H1 (cell line): ENCODE data around the gene ULK1. TPM values are rescaled to one million over a fixed set of nuclear protein-coding genes. Genes with fewer than 3 reads are reported as not detected.

Source experiments
- CTCF ChIA-PET: fragments of 300-600 bp; sonication (Branson Sonifier 250); formaldehyde crosslinking; loops from one replicate; lab custom pipeline; 2021; ENCODE audit not compliant: partially characterized antibody; lab: Charles Lee
- POLR2A ChIA-PET: fragments of 300-600 bp; sonication (Branson Sonifier 250); formaldehyde crosslinking; loops from one replicate; lab custom pipeline; 2021; ENCODE audit warnings: inconsistent platforms; ENCODE audit not compliant: partially characterized antibody; lab: Charles Lee
- DNase-seq, 2 experiments: peaks; one replicate each; pipeline versions ENCODE4 v3.0.0 to v3.0.0-alpha.2; 2010 to 2022; ENCODE audit warnings: low spot score in 2 of 2, low read depth in 1 of 2, mixed read lengths in 1 of 2
- FAIRE-seq: peaks from 2 replicates; lab custom pipeline; 2011; peaks lifted over from hg19 to GRCh38; lab: Jason Lieb, UNC
- H2AFZ ChIP-seq: 2 replicates; pipeline ENCODE4 v1.8.1; 2012; ENCODE audit warnings: low read length, inconsistent platforms
- H2AK5ac ChIP-seq: 2 replicates; pipeline ENCODE4 v1.6.1; 2013; ENCODE audit warnings: low read depth, low read length
- H2BK120ac ChIP-seq: replicated peaks from 2 replicates; pipeline ENCODE3; 2013; ENCODE audit warnings: low read depth, low read length, inconsistent platforms
- H2BK12ac ChIP-seq: 2 replicates; pipeline ENCODE4 v1.6.1; 2013; ENCODE audit warnings: low read depth, low read length
- H2BK15ac ChIP-seq: 2 replicates; pipeline ENCODE4 v1.6.1; 2013; ENCODE audit warnings: low read length
- H2BK20ac ChIP-seq: 2 replicates; pipeline ENCODE4 v1.6.1; 2013; ENCODE audit warnings: low read length
- H2BK5ac ChIP-seq: 2 replicates; pipeline ENCODE4 v1.6.1; 2013; ENCODE audit warnings: low read depth, low read length
- H3K14ac ChIP-seq: 2 replicates; pipeline ENCODE4 v1.6.1; 2013; ENCODE audit warnings: inconsistent platforms; ENCODE audit not compliant: insufficient read length
- H3K18ac ChIP-seq: 2 replicates; pipeline ENCODE4 v1.6.1; 2013; ENCODE audit warnings: low read length; ENCODE audit errors: extremely low read depth
- H3K23ac ChIP-seq: 2 replicates; pipeline ENCODE4 v1.6.1; 2013; ENCODE audit warnings: inconsistent platforms; ENCODE audit not compliant: insufficient read length
- H3K23me2 ChIP-seq: 2 replicates; pipeline ENCODE4 v1.6.1; 2013; ENCODE audit warnings: low read depth, low read length
- H3K27ac ChIP-seq: 2 replicates; pipeline ENCODE4 v1.6.1; 2011; ENCODE audit warnings: low read depth, low read length, inconsistent platforms
- H3K27me3 ChIP-seq, 4 experiments: replicated peaks in 1 of 4; 1 replicate in 1 of 4; 2 replicates in 3 of 4; pipeline versions ENCODE4 v1.6.1 to v1.8.1; 2011 to 2013; ENCODE audit warnings: low read length in 3 of 4, mild to moderate bottlenecking in 3 of 4, inconsistent platforms in 2 of 4, mixed read lengths in 2 of 4, moderate library complexity in 1 of 4; ENCODE audit not compliant: control insufficient read depth in 3 of 4, insufficient read depth in 3 of 4; ENCODE audit errors: extremely low read depth in 1 of 4
- H3K36me3 ChIP-seq, 4 experiments: 2 replicates each; pipeline versions ENCODE4 v1.6.1 to v1.8.1; 2011 to 2013; ENCODE audit warnings: mild to moderate bottlenecking in 4 of 4, low read length in 3 of 4, moderate library complexity in 2 of 4, control low read depth in 1 of 4, inconsistent platforms in 1 of 4; ENCODE audit not compliant: insufficient read depth in 4 of 4, control insufficient read depth in 2 of 4
- H3K4ac ChIP-seq: replicated peaks from 2 replicates; pipeline ENCODE3; 2013; ENCODE audit warnings: low read length, low read depth, mixed read lengths, inconsistent platforms; ENCODE audit not compliant: insufficient read length
- H3K4me1 ChIP-seq, 4 experiments: replicated peaks in 1 of 4; 1 replicate in 1 of 4; 2 replicates in 3 of 4; pipeline versions ENCODE4 v1.6.1 to v1.8.1; 2011 to 2013; ENCODE audit warnings: low read length in 3 of 4, inconsistent platforms in 2 of 4, mixed read lengths in 1 of 4; ENCODE audit not compliant: insufficient read depth in 4 of 4, control insufficient read depth in 3 of 4
- H3K4me2 ChIP-seq, 2 experiments: 2 replicates each; pipeline versions ENCODE4 v1.6.1 to v1.8.1; 2011 to 2013; ENCODE audit warnings: low read depth in 2 of 2, low read length in 2 of 2, control low read depth in 1 of 2, inconsistent platforms in 1 of 2, mild to moderate bottlenecking in 1 of 2; ENCODE audit not compliant: insufficient read depth in 1 of 2
- H3K4me3 ChIP-seq, 4 experiments: fragments of 200-600, 300-600 bp in 1 of 4; sonication (generic), shearing (Covaris generic), sonication (Bioruptor Twin) in 1 of 4; 2 replicates each; pipeline versions ENCODE4 v1.5.1 to v1.8.1; 2011 to 2016; ENCODE audit warnings: low read length in 4 of 4, low read depth in 3 of 4, control low read depth in 2 of 4, inconsistent platforms in 2 of 4, mild to moderate bottlenecking in 2 of 4, mixed read lengths in 1 of 4, moderate library complexity in 1 of 4; ENCODE audit not compliant: insufficient read depth in 2 of 4; ENCODE audit errors: extremely low read depth in 1 of 4
- H3K56ac ChIP-seq: replicated peaks from 2 replicates; pipeline ENCODE3; 2013; ENCODE audit warnings: low read depth, mild to moderate bottlenecking, mixed read lengths, low read length, inconsistent platforms; ENCODE audit not compliant: insufficient read length
- H3K79me1 ChIP-seq: 2 replicates; pipeline ENCODE4 v1.6.1; 2013; ENCODE audit warnings: low read depth, low read length, control low read depth
- H3K79me2 ChIP-seq, 2 experiments: 2 replicates each; pipeline versions ENCODE4 v1.6.1 to v1.8.1; 2012 to 2013; ENCODE audit warnings: low read length in 2 of 2, mild to moderate bottlenecking in 2 of 2, inconsistent platforms in 1 of 2; ENCODE audit not compliant: insufficient read depth in 2 of 2, control insufficient read depth in 1 of 2
- H3K9ac ChIP-seq, 4 experiments: replicated peaks in 1 of 4; 1 replicate in 1 of 4; 2 replicates in 3 of 4; pipeline versions ENCODE4 v1.6.1 to v1.8.1; 2011 to 2013; ENCODE audit warnings: low read depth in 3 of 4, low read length in 3 of 4, control low read depth in 2 of 4, mild to moderate bottlenecking in 2 of 4, moderate library complexity in 2 of 4, inconsistent platforms in 1 of 4; ENCODE audit errors: extremely low read depth in 1 of 4
- H3K9me3 ChIP-seq, 2 experiments: 2 replicates each; pipeline versions ENCODE4 v1.6.1 to v1.8.1; 2012 to 2013; ENCODE audit warnings: mild to moderate bottlenecking in 2 of 2, moderate library complexity in 2 of 2, control low read depth in 1 of 2, inconsistent platforms in 1 of 2, low read depth in 1 of 2, low read length in 1 of 2, mixed read lengths in 1 of 2; ENCODE audit not compliant: insufficient read depth in 2 of 2
- H4K20me1 ChIP-seq, 2 experiments: replicated peaks in 1 of 2; 2 replicates each; pipeline versions ENCODE3 to v1.8.1; 2011 to 2013; ENCODE audit warnings: inconsistent platforms in 2 of 2, low read length in 2 of 2, mild to moderate bottlenecking in 1 of 2; ENCODE audit not compliant: insufficient read depth in 2 of 2, control insufficient read depth in 1 of 2
- H4K5ac ChIP-seq: 2 replicates; pipeline ENCODE4 v1.6.1; 2013; ENCODE audit warnings: low read length, low read depth, mixed read lengths, inconsistent platforms; ENCODE audit not compliant: insufficient read length
- H4K8ac ChIP-seq: 2 replicates; pipeline ENCODE4 v1.8.0; 2013; ENCODE audit warnings: mild to moderate bottlenecking, moderate library complexity, low read length, inconsistent platforms; ENCODE audit not compliant: insufficient read depth; ENCODE audit errors: extremely low read depth
- H4K91ac ChIP-seq: replicated peaks from 2 replicates; pipeline ENCODE3; 2013; ENCODE audit warnings: low read length, mixed read lengths, inconsistent platforms; ENCODE audit not compliant: insufficient read length
- RFX5 ChIP-seq: IDR thresholded peaks from 2 replicates; pipeline ENCODE4 v1.6.1; 2011; ENCODE audit warnings: low read depth, low read length, improper control_type of control experiment, borderline replicate concordance
- TAF1 ChIP-seq: IDR thresholded peaks from 2 replicates; pipeline ENCODE4 v1.6.1; 2011; ENCODE audit warnings: mild to moderate bottlenecking, low read depth, low read length
- WGBS, 2 experiments: shearing (Covaris generic) in 1 of 2; methylation state at CpG; one replicate each; pipeline versions ENCODE4 v1.1.6 to v1.1.7; 2013 to 2015; ENCODE audit warnings: low lambda C conversion rate in 2 of 2, mixed read lengths in 2 of 2, inconsistent platforms in 1 of 2, low coverage in 1 of 2, missing lambda C conversion rate in 1 of 2; ENCODE audit not compliant: insufficient replicate concordance in 2 of 2, insufficient coverage in 1 of 2, insufficient read length in 1 of 2; ENCODE audit errors: extremely low coverage in 1 of 2, missing lambda C conversion rate in 1 of 2; 5-methylcytosine and 5-hydroxymethylcytosine counted together
- polyA plus RNA-seq, 7 experiments: library from polyadenylated mRNA; depleted of rRNA in 3 of 7; stranded (reverse) in 5 of 7; unstranded in 2 of 7; fragments of >200 nt in 5 of 7; fragments of 200-250 nt in 2 of 7; gene quantifications; 1 replicate in 5 of 7; 2 replicates in 1 of 7; 4 replicates in 1 of 7; pipeline versions ENCODE4 v1.2.1 to v1.2.3, GENCODE V29; 2011 to 2013; ENCODE audit warnings: missing spikeins in 2 of 7, mixed read lengths in 2 of 7
- total RNA-seq: library from RNA; stranded (reverse); fragmentation: NEBNext Ultra II Directional; extraction: Animal tissue kit (Norgen Biotek cat#: 25700); gene quantifications from 2 replicates; pipeline ENCODE4 v1.2.1, GENCODE V29; 2021

ULK1 gene
- total and polyA plus RNA-seq, 2 of the 8 experiments (the other 6 are each of a cell fraction or from before 2014, with no cell fraction given): 13.0 to 44.1 TPM

DNA sequence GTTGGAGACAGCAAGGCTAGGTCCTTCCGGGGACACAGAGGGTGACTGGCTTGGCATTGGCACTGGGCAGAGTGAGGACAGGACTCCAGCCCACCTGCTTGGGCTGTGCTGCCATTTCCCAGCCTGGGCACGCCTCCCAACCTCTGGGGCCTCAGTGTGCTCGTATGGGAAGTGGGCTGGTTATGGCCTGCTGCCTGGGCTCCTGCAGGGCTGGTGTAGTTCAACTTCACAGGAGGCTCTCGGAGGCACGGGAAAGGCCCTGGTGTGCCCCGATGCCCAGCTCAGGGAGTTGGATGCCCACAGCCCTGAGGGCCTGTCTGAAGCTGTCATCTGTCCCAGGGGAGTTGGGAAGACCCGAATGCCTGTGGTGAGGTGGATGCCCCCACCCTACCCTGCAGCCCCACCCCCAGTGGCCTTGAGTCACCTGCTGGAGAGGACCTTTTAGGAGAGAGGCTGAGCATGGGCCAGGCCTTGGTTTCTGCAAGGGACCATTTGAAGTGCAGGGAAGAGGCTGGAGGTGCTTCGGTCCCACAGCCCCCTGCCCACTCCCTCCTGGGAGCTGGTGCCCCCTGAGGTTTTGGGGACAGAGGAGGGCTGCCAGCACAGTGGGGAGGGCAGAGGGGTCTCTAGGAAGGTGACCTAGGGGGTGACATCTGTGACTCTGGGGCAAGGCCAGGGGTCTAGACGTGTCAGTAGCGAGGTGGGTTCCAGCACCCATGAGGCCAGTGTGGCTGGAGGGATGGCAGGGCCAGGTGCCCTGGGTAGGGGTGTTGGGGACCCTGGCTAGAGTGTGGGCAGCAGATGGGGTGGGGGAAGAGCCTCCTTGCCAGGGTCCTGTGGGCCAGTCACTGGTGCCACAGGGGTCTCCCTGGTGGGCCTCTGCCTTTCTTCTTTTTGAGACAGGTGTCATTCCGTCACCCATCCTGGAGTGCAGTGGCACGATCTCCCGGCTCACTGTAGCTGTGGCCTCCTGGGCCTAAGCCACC lies 9.1 kb downstream of the ULK1 start:
- POLR2A ChIA-PET: interaction anchor here (0.9 to 1.9 kb wide), 4 partner anchors 8 to 1024 kb away, joined by 3 to 7 read pairs (median 4); partner anchors contain the start of gene PUS1
- no peak overlapping the region for H3K4me2 ChIP-seq
- H2BK15ac ChIP-seq: no peak overlapping the region
- no peak overlapping the region for H3K23ac ChIP-seq
- H3K18ac ChIP-seq: no peak overlapping the region
- FAIRE-seq: no peak
- no peak overlapping the region for H3K9ac ChIP-seq
- H2BK5ac ChIP-seq: peak overlapping the region; percentile 66; the same call in 1 of the 2 replicates
- H2BK12ac ChIP-seq: no peak overlapping the region
- H3K4ac ChIP-seq: no peak overlapping the region
- no peak for DNase-seq
- H4K91ac ChIP-seq: no peak overlapping the region
- H4K5ac ChIP-seq: no peak overlapping the region
- H3K36me3 ChIP-seq: peaks cover 0 to 7% (median 0%) of the 10 kb centered on the region in 4 experiments; a peak in 2 of 8 replicates
- H3K79me2 ChIP-seq: peaks cover 0 to 38% of the 10 kb centered on the region in 2 experiments; a peak in 1 of 4 replicates
- no peak overlapping the region for H3K4me3 ChIP-seq
- peaks cover 13% of the 10 kb centered on the region for H3K79me1 ChIP-seq
- CTCF ChIA-PET: interaction anchor here (0.9 to 1.3 kb wide), 2 partner anchors 9 to 268 kb away, joined by 4 to 6 read pairs; no protein-coding TSS in a partner anchor
- H4K20me1 ChIP-seq: peaks cover 10 to 17% of the 10 kb centered on the region in 2 experiments
- TF ChIP-seq TAF1 (no peak), RFX5 (no peak)
- no peak overlapping the region for H3K56ac ChIP-seq
- H2BK120ac ChIP-seq: no peak overlapping the region
- no peaks in the 10 kb centered on the region for H3K23me2 ChIP-seq
- no peak overlapping the region for H2BK20ac ChIP-seq
- no peak overlapping the region for H2AK5ac ChIP-seq
- H3K27me3 ChIP-seq: no peaks in the 10 kb centered on the region
- 93% methylated on average over 13 of the region's 13 CpGs; no CpG with 5 or more reads in 1 of the 2 experiments for WGBS, 2 experiments
- H4K8ac ChIP-seq: no peak overlapping the region
- no peaks in the 10 kb centered on the region for H3K9me3 ChIP-seq
- H2AFZ ChIP-seq: no peak overlapping the region
- peaks cover 0 to 2% (median 0%) of the 10 kb centered on the region in 4 experiments; a peak in 2 of 7 replicates for H3K4me1 ChIP-seq
- H3K27ac ChIP-seq: no peak overlapping the region
- H3K14ac ChIP-seq: no peak overlapping the region
